H9 (cell line): ENCODE results near the gene PARD3. TPM values are rescaled to one million over a fixed set of nuclear protein-coding genes. Genes with fewer than 3 reads are reported as not detected.

Source experiments
- DNase-seq: peaks from one replicate; pipeline ENCODE4 v3.0.0-alpha.2; 2017
- H2AFZ ChIP-seq: one replicate; pipeline ENCODE4 v1.6.1; 2013; ENCODE audit warnings: mild to moderate bottlenecking, low read length, control low read depth, moderate library complexity
- H2AK5ac ChIP-seq: 2 replicates; pipeline ENCODE4 v1.6.1; 2013; ENCODE audit warnings: low read length, control low read depth, mixed read lengths; ENCODE audit not compliant: insufficient read length
- H2BK120ac ChIP-seq: one replicate; pipeline ENCODE4 v1.6.1; 2013; ENCODE audit warnings: low read depth, mild to moderate bottlenecking, low read length, control low read depth, inconsistent platforms; ENCODE audit not compliant: poor library complexity, severe bottlenecking
- H2BK12ac ChIP-seq: 2 replicates; pipeline ENCODE4 v1.6.1; 2013; ENCODE audit warnings: low read length, control low read depth, mixed read lengths, low read depth; ENCODE audit not compliant: insufficient read length
- H2BK15ac ChIP-seq: 2 replicates; pipeline ENCODE4 v1.6.1; 2013; ENCODE audit warnings: low read depth, low read length, control low read depth
- H2BK20ac ChIP-seq: one replicate; pipeline ENCODE4 v1.6.1; 2013; ENCODE audit warnings: low read depth, mild to moderate bottlenecking, low read length, control low read depth, inconsistent platforms; ENCODE audit not compliant: poor library complexity, severe bottlenecking
- H2BK5ac ChIP-seq: 2 replicates; pipeline ENCODE4 v1.6.1; 2013; ENCODE audit warnings: low read length, control low read depth, mixed read lengths; ENCODE audit not compliant: insufficient read length
- H3K14ac ChIP-seq: 2 replicates; pipeline ENCODE4 v1.6.1; 2013; ENCODE audit warnings: low read length, control low read depth; ENCODE audit not compliant: insufficient read depth
- H3K18ac ChIP-seq: 2 replicates; pipeline ENCODE4 v1.6.1; 2013; ENCODE audit warnings: low read depth, mild to moderate bottlenecking, mixed read lengths, low read length, control low read depth; ENCODE audit not compliant: insufficient read length
- H3K23ac ChIP-seq: 2 replicates; pipeline ENCODE4 v1.6.1; 2013; ENCODE audit warnings: low read length, control low read depth, mixed read lengths, low read depth; ENCODE audit not compliant: insufficient read length
- H3K23me2 ChIP-seq: 2 replicates; pipeline ENCODE4 v1.6.1; 2013; ENCODE audit warnings: low read depth, mild to moderate bottlenecking, mixed read lengths, low read length, control low read depth; ENCODE audit not compliant: insufficient read length, poor library complexity, severe bottlenecking
- H3K27ac ChIP-seq: 2 replicates; pipeline ENCODE4 v1.5.1; 2013; ENCODE audit warnings: low read length, control low read depth, mixed read lengths, low read depth; ENCODE audit not compliant: insufficient read length
- H3K27me3 ChIP-seq: 2 replicates; pipeline ENCODE4 v1.6.1; 2013; ENCODE audit warnings: low read length, control low read depth, inconsistent platforms; ENCODE audit not compliant: insufficient read depth
- H3K4ac ChIP-seq: 2 replicates; pipeline ENCODE4 v1.6.1; 2013; ENCODE audit warnings: low read depth, mild to moderate bottlenecking, control low read depth, inconsistent platforms, low read length, moderate library complexity
- H3K4me1 ChIP-seq: 2 replicates; pipeline ENCODE4 v1.6.1; 2013; ENCODE audit warnings: low read length, control low read depth, inconsistent platforms; ENCODE audit not compliant: insufficient read depth
- H3K4me2 ChIP-seq: 2 replicates; pipeline ENCODE4 v1.6.1; 2013; ENCODE audit warnings: low read length, control low read depth, mixed read lengths; ENCODE audit not compliant: insufficient read length, insufficient read depth
- H3K56ac ChIP-seq: 2 replicates; pipeline ENCODE4 v1.6.1; 2013; ENCODE audit warnings: low read depth, mild to moderate bottlenecking, mixed read lengths, low read length, control low read depth; ENCODE audit not compliant: insufficient read length
- H3K79me1 ChIP-seq: 2 replicates; pipeline ENCODE4 v1.6.1; 2013; ENCODE audit warnings: low read depth, mild to moderate bottlenecking, moderate library complexity, low read length, control low read depth, inconsistent platforms; ENCODE audit not compliant: insufficient read depth, poor library complexity, severe bottlenecking
- H3K79me2 ChIP-seq: 2 replicates; pipeline ENCODE4 v1.6.1; 2013; ENCODE audit warnings: low read length, control low read depth, inconsistent platforms; ENCODE audit not compliant: insufficient read depth
- H3K9ac ChIP-seq: 2 replicates; pipeline ENCODE4 v1.6.1; 2013; ENCODE audit warnings: low read length, control low read depth, mixed read lengths; ENCODE audit not compliant: insufficient read length; ENCODE audit errors: extremely low read depth
- H3K9me3 ChIP-seq: one replicate; pipeline ENCODE4 v1.6.1; 2013; ENCODE audit warnings: low read depth, low read length, inconsistent platforms; ENCODE audit not compliant: control insufficient read depth
- H3T11ph ChIP-seq: one replicate; pipeline ENCODE4 v1.6.1; 2013; ENCODE audit warnings: mild to moderate bottlenecking, low read length, control low read depth, inconsistent platforms
- H4K20me1 ChIP-seq: one replicate; pipeline ENCODE4 v1.6.1; 2013; ENCODE audit not compliant: control insufficient read depth, insufficient read length, insufficient read depth
- H4K5ac ChIP-seq: 2 replicates; pipeline ENCODE4 v1.6.1; 2013; ENCODE audit warnings: low read depth, mild to moderate bottlenecking, mixed read lengths, low read length, control low read depth; ENCODE audit not compliant: insufficient read length
- H4K8ac ChIP-seq: replicated peaks from 2 replicates; pipeline ENCODE4 v1.6.1; 2013; ENCODE audit warnings: low read length, control low read depth, mixed read lengths, low read depth; ENCODE audit not compliant: insufficient read length
- H4K91ac ChIP-seq: 2 replicates; pipeline ENCODE4 v1.6.1; 2013; ENCODE audit warnings: low read depth, mild to moderate bottlenecking, moderate library complexity, mixed read lengths, low read length, control low read depth; ENCODE audit not compliant: insufficient read length
- H3K27ac Mint-ChIP-seq, 3 experiments: 2 replicates in 2 of 3; 3 replicates in 1 of 3; pipeline ENCODE4 v1.8.0; 2020 to 2021; ENCODE audit warnings: mixed read lengths in 3 of 3, mild to moderate bottlenecking in 1 of 3, moderate library complexity in 1 of 3
- H3K27me3 Mint-ChIP-seq: 2 replicates; pipeline ENCODE4 v1.8.0; 2021; ENCODE audit warnings: low read depth, mild to moderate bottlenecking, moderate library complexity, mixed read lengths
- H3K36me3 Mint-ChIP-seq, 3 experiments: 2 replicates in 2 of 3; 3 replicates in 1 of 3; pipeline ENCODE4 v1.8.0; 2020 to 2021; ENCODE audit warnings: low read depth in 3 of 3, mixed read lengths in 3 of 3; ENCODE audit not compliant: insufficient read depth in 1 of 3
- H3K4me1 Mint-ChIP-seq, 2 experiments: 2 replicates each; pipeline ENCODE4 v1.8.0; 2020; ENCODE audit warnings: mixed read lengths in 2 of 2
- H3K4me3 Mint-ChIP-seq, 2 experiments: 2 replicates in 1 of 2; 3 replicates in 1 of 2; pipeline ENCODE4 v1.8.0; 2020 to 2021; ENCODE audit warnings: mild to moderate bottlenecking in 2 of 2, mixed read lengths in 2 of 2, moderate library complexity in 1 of 2
- H3K9me3 Mint-ChIP-seq, 2 experiments: 2 replicates in 1 of 2; 3 replicates in 1 of 2; pipeline ENCODE4 v1.8.0; 2020; ENCODE audit warnings: mild to moderate bottlenecking in 2 of 2, mixed read lengths in 2 of 2, moderate library complexity in 1 of 2
- CTCF ChIP-seq: fragments of 200-600 bp; sonication (generic); conservative IDR thresholded peaks from 3 replicates; pipeline ENCODE4 v1.8.0; 2021; ENCODE audit warnings: antibody characterized with exemption, mild to moderate bottlenecking
- WGBS: extraction: QIAGEN DNeasy Blood & Tissue Kit; methylation state at CpG from one replicate; pipeline ENCODE4 v1.1.7; 2013; ENCODE audit warnings: missing lambda C conversion rate, low lambda C conversion rate, mixed read lengths; ENCODE audit not compliant: insufficient read length; ENCODE audit errors: extremely low coverage; 5-methylcytosine and 5-hydroxymethylcytosine counted together
- total RNA-seq: library from RNA; stranded (reverse); gene quantifications from 2 replicates; pipeline ENCODE4 v1.2.1, GENCODE V29; 2021

PARD3 gene
- total RNA-seq, 1 experiment from 2014 or later: 44.7 TPM

GRCh38 chr10:34139559-34139958 lies 675.5 kb downstream of the PARD3 start:
- H2BK12ac ChIP-seq: no peak overlapping the region
- no peak overlapping the region for H4K91ac ChIP-seq
- Mint-ChIP-seq H3K4me3 (no peak overlapping the region), H3K4me1 (peaks cover 16 to 18% of the 10 kb centered on the region in 2 experiments), H3K36me3 (no peaks in the 10 kb centered on the region), H3K27ac (no peak overlapping the region), H3K27me3 (no peaks in the 10 kb centered on the region), H3K9me3 (no peaks in the 10 kb centered on the region)
- WGBS: no CpG with 5 or more reads among the region's 3 CpGs
- no peak overlapping the region for H2BK20ac ChIP-seq
- H3K79me2 ChIP-seq: no peaks in the 10 kb centered on the region
- H2AFZ ChIP-seq: no peak overlapping the region
- H4K5ac ChIP-seq: no peak overlapping the region
- H3K56ac ChIP-seq: no peak overlapping the region
- no peak overlapping the region for H2BK120ac ChIP-seq
- H3K79me1 ChIP-seq: no peaks in the 10 kb centered on the region
- no peak overlapping the region for H3K9ac ChIP-seq
- no peak overlapping the region for H2BK5ac ChIP-seq
- no peak overlapping the region for H3T11ph ChIP-seq
- H3K18ac ChIP-seq: no peak overlapping the region
- no peak overlapping the region for H2AK5ac ChIP-seq
- peaks cover 3% of the 10 kb centered on the region for H3K23me2 ChIP-seq
- no peak for DNase-seq
- no peak overlapping the region for H4K8ac ChIP-seq
- H3K27me3 ChIP-seq: no peaks in the 10 kb centered on the region
- no peaks in the 10 kb centered on the region for H3K4me1 ChIP-seq
- H3K4ac ChIP-seq: no peak overlapping the region
- TF ChIP-seq CTCF: no peak
- H3K27ac ChIP-seq: no peak overlapping the region
- no peak overlapping the region for H3K14ac ChIP-seq
- H4K20me1 ChIP-seq: no peaks in the 10 kb centered on the region
- H2BK15ac ChIP-seq: no peak overlapping the region
- H3K4me2 ChIP-seq: no peak overlapping the region
- H3K9me3 ChIP-seq: no peaks in the 10 kb centered on the region
- no peak overlapping the region for H3K23ac ChIP-seq
